GM23248 (cell line): ENCODE results near the gene TMEM82. TPM values are rescaled to one million over a fixed set of nuclear protein-coding genes. Genes with fewer than 3 reads are reported as not detected.

ENCODE experiments used
- DNase-seq: peaks from one replicate; pipeline ENCODE4 v3.0.0-alpha.2; 2015
- H2AFZ ChIP-seq: fragments of 200-600 bp; sonication (generic); 2 replicates; pipeline ENCODE4 v1.6.1; 2016; ENCODE audit warnings: antibody characterized with exemption
- H3F3A ChIP-seq: fragments of 200-600 bp; sonication (generic); 2 replicates; pipeline ENCODE4 v1.6.1; 2016; ENCODE audit warnings: mild to moderate bottlenecking, antibody characterized with exemption, mixed run types; ENCODE audit not compliant: insufficient read depth
- H3K27ac ChIP-seq: fragments of 200-600 bp; sonication (generic); 2 replicates; pipeline ENCODE4 v1.5.1; 2016; ENCODE audit warnings: mild to moderate bottlenecking
- H3K27me3 ChIP-seq: fragments of 200-600 bp; sonication (generic); replicated peaks from 2 replicates; pipeline ENCODE4 v1.6.1; 2016; ENCODE audit warnings: mild to moderate bottlenecking; ENCODE audit not compliant: insufficient read depth
- H3K36me3 ChIP-seq: fragments of 200-600 bp; sonication (generic); 2 replicates; pipeline ENCODE4 v1.6.1; 2016; ENCODE audit warnings: low read depth, mild to moderate bottlenecking
- H3K4me1 ChIP-seq: fragments of 200-600 bp; sonication (generic); 2 replicates; pipeline ENCODE4 v1.6.1; 2016; ENCODE audit warnings: mild to moderate bottlenecking; ENCODE audit not compliant: insufficient read depth
- H3K4me2 ChIP-seq: fragments of 200-600 bp; sonication (generic); one replicate; pipeline ENCODE4 v1.6.1; 2016; ENCODE audit warnings: mild to moderate bottlenecking; ENCODE audit not compliant: unreplicated experiment
- H3K4me3 ChIP-seq: fragments of 200-600 bp; sonication (generic); 2 replicates; pipeline ENCODE4 v1.5.1; 2016; ENCODE audit warnings: mild to moderate bottlenecking
- H3K79me2 ChIP-seq: fragments of 200-600 bp; sonication (generic); 2 replicates; pipeline ENCODE4 v1.6.1; 2016; ENCODE audit warnings: mild to moderate bottlenecking; ENCODE audit not compliant: insufficient read depth
- H3K9ac ChIP-seq: fragments of 200-600 bp; sonication (generic); 2 replicates; pipeline ENCODE4 v1.6.1; 2016; ENCODE audit warnings: mild to moderate bottlenecking
- H3K9me2 ChIP-seq: fragments of 200-600 bp; sonication (generic); 2 replicates; pipeline ENCODE4 v1.6.1; 2016; ENCODE audit warnings: mixed run types, mild to moderate bottlenecking, moderate library complexity; ENCODE audit not compliant: insufficient read depth
- H3K9me3 ChIP-seq: fragments of 200-600 bp; sonication (generic); one replicate; pipeline ENCODE4 v1.6.1; 2017; ENCODE audit warnings: low read depth
- H4K20me1 ChIP-seq: fragments of 200-600 bp; sonication (generic); 2 replicates; pipeline ENCODE4 v1.6.0; 2016; ENCODE audit not compliant: insufficient read depth
- EZH2 ChIP-seq: fragments of 200-600 bp; sonication (generic); IDR thresholded peaks from 2 replicates; pipeline ENCODE4 v1.6.1; 2018; ENCODE audit warnings: antibody characterized with exemption, mild to moderate bottlenecking; ENCODE audit not compliant: insufficient read depth, poor library complexity, severe bottlenecking
- EZH2phosphoT487 ChIP-seq: fragments of 200-600 bp; sonication (generic); IDR thresholded peaks from 2 replicates; pipeline ENCODE4 v1.6.1; 2018; ENCODE audit warnings: antibody characterized with exemption, moderate library complexity, mild to moderate bottlenecking, low read depth; ENCODE audit not compliant: insufficient read depth
- WGBS, 2 experiments: methylation state at CpG; one replicate each; pipeline ENCODE4 v1.1.6; 2015 to 2017; ENCODE audit warnings: low lambda C conversion rate in 2 of 2, low coverage in 1 of 2; ENCODE audit errors: missing lambda C conversion rate in 2 of 2; 5-methylcytosine and 5-hydroxymethylcytosine counted together
- in situ Hi-C: fragments of 300-500 bp; cut with MboI; formaldehyde crosslinking; loops from 2 replicates; pipeline ENCODE4 v1.15.0; 2020
- polyA plus RNA-seq: library from polyadenylated mRNA; unstranded; fragments of >200 nt; fragmentation: Nextera tagmentation; extraction: Ambion mirVana; gene quantifications from 2 replicates; pipeline ENCODE4 v1.2.1, GENCODE V29; 2016
- total RNA-seq: library from RNA; depleted of rRNA; stranded (reverse); fragments of >200 nt; shearing (Covaris generic); gene quantifications from 2 replicates; pipeline ENCODE4 v1.2.3, GENCODE V29; 2014

Gene TMEM82
- total and polyA plus RNA-seq, 2 experiments from 2014 or later = not detected

GRCh38 chr1:15757575-15758342, 15.5 kb downstream of the TMEM82 start:
- H3K27me3 ChIP-seq = no peaks in the 10 kb centered on the region
- H3F3A ChIP-seq = peaks cover 5% of the 10 kb centered on the region
- no peaks in the 10 kb centered on the region for H4K20me1 ChIP-seq
- no peak for TF ChIP-seq EZH2
- no peak for TF ChIP-seq EZH2phosphoT487
- H3K27ac ChIP-seq = no peak overlapping the region
- H2AFZ ChIP-seq = peak overlapping the region; percentile 39; the same call in 1 of the 2 replicates
- in situ Hi-C loops = no loop called here
- H3K9me3 ChIP-seq = no peaks in the 10 kb centered on the region
- no peaks in the 10 kb centered on the region for H3K9me2 ChIP-seq
- H3K79me2 ChIP-seq = peaks cover 40% of the 10 kb centered on the region
- 0 out of 2 replicates have a peak overlapping the region, but pooled peaks have one; percentile 82 for H3K9ac ChIP-seq
- WGBS, 2 experiments = 29 to 35% methylated on average over 19 to 22 of the region's 24 CpGs
- DNase-seq = peak; percentile 40
- H3K4me1 ChIP-seq = peaks cover 23% of the 10 kb centered on the region
- no peaks in the 10 kb centered on the region for H3K36me3 ChIP-seq
- peak overlapping the region; percentile 77 for H3K4me3 ChIP-seq
- H3K4me2 ChIP-seq = peak overlapping the region; percentile 36

GRCh38 chr1:15758343-15758931, 16.1 kb downstream of the TMEM82 start, which contains the start of gene FBLIM1:
Gene FBLIM1 (plus strand): TSS chr1:15758795. CDS start chr1:15764984, 6,189 bp downstream.
- Histone ChIP-seq H3K27ac (peak within 1 kb of the TSS; percentile 23; the same call in 1 of the 2 replicates), H3F3A (peaks cover 5% of the 10 kb centered on the region), H3K9me3 (no peaks in the 10 kb centered on the region), H3K9ac (peak within 1 kb of the TSS; percentile 82), H2AFZ (peak within 1 kb of the TSS; percentile 62), H3K36me3 (no peaks in the 10 kb centered on the region), H3K4me1 (peaks cover 23% of the 10 kb centered on the region), H3K27me3 (no peaks in the 10 kb centered on the region), H4K20me1 (no peaks in the 10 kb centered on the region), H3K4me2 (peak within 1 kb of the TSS; percentile 67), H3K4me3 (peak within 1 kb of the TSS; percentile 77), H3K9me2 (no peaks in the 10 kb centered on the region), H3K79me2 (peaks cover 40% of the 10 kb centered on the region)
- peak; percentile 49 for DNase-seq
- 2 to 34% methylated on average over 3 to 51 of the region's 58 CpGs for WGBS, 2 experiments
- no peak for TF ChIP-seq EZH2phosphoT487
- TF ChIP-seq EZH2 = no peak
- in situ Hi-C loops = no loop called here

GRCh38 chr1:15758953-15759661, 16.8 kb downstream of the TMEM82 start:
- Histone ChIP-seq H3K79me2 (peaks cover 45% of the 10 kb centered on the region), H3K4me1 (peaks cover 23% of the 10 kb centered on the region), H3K27me3 (no peaks in the 10 kb centered on the region), H2AFZ (peak overlapping the region; percentile 62), H3K36me3 (no peaks in the 10 kb centered on the region), H3K27ac (peak overlapping the region; percentile 23; the same call in 1 of the 2 replicates), H3K4me3 (peak overlapping the region; percentile 77), H4K20me1 (no peaks in the 10 kb centered on the region), H3K9me3 (no peaks in the 10 kb centered on the region), H3F3A (peaks cover 5% of the 10 kb centered on the region), H3K9me2 (no peaks in the 10 kb centered on the region), H3K9ac (peak overlapping the region; percentile 82), H3K4me2 (peak overlapping the region; percentile 67)
- DNase-seq = peak; percentile 66
- TF ChIP-seq EZH2phosphoT487 (no peak), EZH2 (no peak)
- in situ Hi-C loops = no loop called here
- 2 to 5% methylated on average over 33 to 41 of the region's 58 CpGs for WGBS, 2 experiments
